GM23248 (cell line): ENCODE results near the gene SCAP. TPM values are rescaled to one million over a fixed set of nuclear protein-coding genes. Genes with fewer than 3 reads are reported as not detected.

Source experiments
- DNase-seq: peaks from one replicate; pipeline ENCODE4 v3.0.0-alpha.2; 2015
- H2AFZ ChIP-seq: fragments of 200-600 bp; sonication (generic); 2 replicates; pipeline ENCODE4 v1.6.1; 2016; ENCODE audit warnings: antibody characterized with exemption
- H3F3A ChIP-seq: fragments of 200-600 bp; sonication (generic); 2 replicates; pipeline ENCODE4 v1.6.1; 2016; ENCODE audit warnings: mild to moderate bottlenecking, antibody characterized with exemption, mixed run types; ENCODE audit not compliant: insufficient read depth
- H3K27ac ChIP-seq: fragments of 200-600 bp; sonication (generic); 2 replicates; pipeline ENCODE4 v1.5.1; 2016; ENCODE audit warnings: mild to moderate bottlenecking
- H3K27me3 ChIP-seq: fragments of 200-600 bp; sonication (generic); replicated peaks from 2 replicates; pipeline ENCODE4 v1.6.1; 2016; ENCODE audit warnings: mild to moderate bottlenecking; ENCODE audit not compliant: insufficient read depth
- H3K36me3 ChIP-seq: fragments of 200-600 bp; sonication (generic); 2 replicates; pipeline ENCODE4 v1.6.1; 2016; ENCODE audit warnings: low read depth, mild to moderate bottlenecking
- H3K4me1 ChIP-seq: fragments of 200-600 bp; sonication (generic); 2 replicates; pipeline ENCODE4 v1.6.1; 2016; ENCODE audit warnings: mild to moderate bottlenecking; ENCODE audit not compliant: insufficient read depth
- H3K4me2 ChIP-seq: fragments of 200-600 bp; sonication (generic); one replicate; pipeline ENCODE4 v1.6.1; 2016; ENCODE audit warnings: mild to moderate bottlenecking; ENCODE audit not compliant: unreplicated experiment
- H3K4me3 ChIP-seq: fragments of 200-600 bp; sonication (generic); 2 replicates; pipeline ENCODE4 v1.5.1; 2016; ENCODE audit warnings: mild to moderate bottlenecking
- H3K79me2 ChIP-seq: fragments of 200-600 bp; sonication (generic); 2 replicates; pipeline ENCODE4 v1.6.1; 2016; ENCODE audit warnings: mild to moderate bottlenecking; ENCODE audit not compliant: insufficient read depth
- H3K9ac ChIP-seq: fragments of 200-600 bp; sonication (generic); 2 replicates; pipeline ENCODE4 v1.6.1; 2016; ENCODE audit warnings: mild to moderate bottlenecking
- H3K9me2 ChIP-seq: fragments of 200-600 bp; sonication (generic); 2 replicates; pipeline ENCODE4 v1.6.1; 2016; ENCODE audit warnings: mixed run types, mild to moderate bottlenecking, moderate library complexity; ENCODE audit not compliant: insufficient read depth
- H3K9me3 ChIP-seq: fragments of 200-600 bp; sonication (generic); one replicate; pipeline ENCODE4 v1.6.1; 2017; ENCODE audit warnings: low read depth
- H4K20me1 ChIP-seq: fragments of 200-600 bp; sonication (generic); 2 replicates; pipeline ENCODE4 v1.6.0; 2016; ENCODE audit not compliant: insufficient read depth
- EZH2 ChIP-seq: fragments of 200-600 bp; sonication (generic); IDR thresholded peaks from 2 replicates; pipeline ENCODE4 v1.6.1; 2018; ENCODE audit warnings: antibody characterized with exemption, mild to moderate bottlenecking; ENCODE audit not compliant: insufficient read depth, poor library complexity, severe bottlenecking
- EZH2phosphoT487 ChIP-seq: fragments of 200-600 bp; sonication (generic); IDR thresholded peaks from 2 replicates; pipeline ENCODE4 v1.6.1; 2018; ENCODE audit warnings: antibody characterized with exemption, moderate library complexity, mild to moderate bottlenecking, low read depth; ENCODE audit not compliant: insufficient read depth
- WGBS, 2 experiments: methylation state at CpG; one replicate each; pipeline ENCODE4 v1.1.6; 2015 to 2017; ENCODE audit warnings: low lambda C conversion rate in 2 of 2, low coverage in 1 of 2; ENCODE audit errors: missing lambda C conversion rate in 2 of 2; 5-methylcytosine and 5-hydroxymethylcytosine counted together
- in situ Hi-C: fragments of 300-500 bp; cut with MboI; formaldehyde crosslinking; loops from 2 replicates; pipeline ENCODE4 v1.15.0; 2020
- polyA plus RNA-seq: library from polyadenylated mRNA; unstranded; fragments of >200 nt; fragmentation: Nextera tagmentation; extraction: Ambion mirVana; gene quantifications from 2 replicates; pipeline ENCODE4 v1.2.1, GENCODE V29; 2016
- total RNA-seq: library from RNA; depleted of rRNA; stranded (reverse); fragments of >200 nt; shearing (Covaris generic); gene quantifications from 2 replicates; pipeline ENCODE4 v1.2.3, GENCODE V29; 2014

Gene SCAP
- total and polyA plus RNA-seq, 2 experiments from 2014 or later, result 34.7 to 70.1 TPM

DNA sequence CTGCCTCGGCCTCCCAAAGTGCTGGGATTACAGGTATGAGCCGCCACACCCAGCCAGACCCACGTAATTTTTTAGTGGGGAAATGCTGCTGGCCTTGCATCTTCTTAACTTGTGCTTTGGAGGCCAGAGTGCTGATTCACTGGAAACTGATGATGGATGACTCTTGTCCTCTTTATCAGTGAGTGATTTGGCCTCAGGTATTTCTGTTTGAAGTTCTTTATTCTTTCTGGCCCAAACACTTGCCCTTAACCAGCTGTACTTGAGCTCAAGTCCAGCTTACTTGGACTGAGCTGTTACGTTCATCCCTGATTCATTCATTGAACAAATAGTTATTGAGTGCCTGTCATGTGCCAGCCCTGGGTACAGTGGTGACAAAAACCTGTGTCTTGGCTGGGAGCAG, 90.7 kb downstream of the SCAP start:
- H3K4me1 ChIP-seq, result peaks cover 6% of the 10 kb centered on the region; the same call in 1 of the 2 replicates

GRCh38 chr3:47384425-47384824, 91.3 kb downstream of the SCAP start:
- TF ChIP-seq EZH2, result no peak
- TF ChIP-seq EZH2phosphoT487, result no peak
- H3K4me1 ChIP-seq, result peaks cover 11% of the 10 kb centered on the region; the same call in 1 of the 2 replicates
- no peaks in the 10 kb centered on the region for H3K27me3 ChIP-seq
- DNase-seq, result no peak
- H3K4me3 ChIP-seq, result no peak overlapping the region
- no peaks in the 10 kb centered on the region for H3K9me3 ChIP-seq
- H3K79me2 ChIP-seq, result peaks cover 89% of the 10 kb centered on the region
- no peak overlapping the region for H3K9ac ChIP-seq
- in situ Hi-C loops, result no loop called here
- no peak overlapping the region for H3K27ac ChIP-seq
- no peak overlapping the region for H2AFZ ChIP-seq
- no peak overlapping the region for H3K4me2 ChIP-seq
- 83 to 90% methylated on average over 3 to 4 of the region's 4 CpGs for WGBS, 2 experiments
- H3K9me2 ChIP-seq, result no peaks in the 10 kb centered on the region
- no peaks in the 10 kb centered on the region; the same call in none of the 2 replicates for H4K20me1 ChIP-seq
- H3K36me3 ChIP-seq, result 0 out of 2 replicates have a peak, but pooled peaks cover 10% of the 10 kb centered on the region
- peaks cover 4% of the 10 kb centered on the region; the same call in 1 of the 2 replicates for H3F3A ChIP-seq

More for the DNA sequence above, 90.7 kb downstream of the SCAP start:
- WGBS, 2 experiments, result 96 to 99% methylated on average over 4 of the region's 4 CpGs
- in situ Hi-C loops, result no loop called here
- Histone ChIP-seq H3F3A (peaks cover 4% of the 10 kb centered on the region; the same call in 1 of the 2 replicates), H3K9me3 (no peaks in the 10 kb centered on the region), H4K20me1 (no peaks in the 10 kb centered on the region; the same call in none of the 2 replicates), H3K9ac (no peak overlapping the region), H3K27ac (no peak overlapping the region), H3K27me3 (no peaks in the 10 kb centered on the region), H3K4me3 (no peak overlapping the region), H2AFZ (no peak overlapping the region), H3K36me3 (0 out of 2 replicates have a peak, but pooled peaks cover 10% of the 10 kb centered on the region), H3K9me2 (no peaks in the 10 kb centered on the region), H3K4me2 (no peak overlapping the region), H3K79me2 (peaks cover 89% of the 10 kb centered on the region)
- DNase-seq, result no peak
- TF ChIP-seq EZH2 (no peak), EZH2phosphoT487 (no peak)

DNA sequence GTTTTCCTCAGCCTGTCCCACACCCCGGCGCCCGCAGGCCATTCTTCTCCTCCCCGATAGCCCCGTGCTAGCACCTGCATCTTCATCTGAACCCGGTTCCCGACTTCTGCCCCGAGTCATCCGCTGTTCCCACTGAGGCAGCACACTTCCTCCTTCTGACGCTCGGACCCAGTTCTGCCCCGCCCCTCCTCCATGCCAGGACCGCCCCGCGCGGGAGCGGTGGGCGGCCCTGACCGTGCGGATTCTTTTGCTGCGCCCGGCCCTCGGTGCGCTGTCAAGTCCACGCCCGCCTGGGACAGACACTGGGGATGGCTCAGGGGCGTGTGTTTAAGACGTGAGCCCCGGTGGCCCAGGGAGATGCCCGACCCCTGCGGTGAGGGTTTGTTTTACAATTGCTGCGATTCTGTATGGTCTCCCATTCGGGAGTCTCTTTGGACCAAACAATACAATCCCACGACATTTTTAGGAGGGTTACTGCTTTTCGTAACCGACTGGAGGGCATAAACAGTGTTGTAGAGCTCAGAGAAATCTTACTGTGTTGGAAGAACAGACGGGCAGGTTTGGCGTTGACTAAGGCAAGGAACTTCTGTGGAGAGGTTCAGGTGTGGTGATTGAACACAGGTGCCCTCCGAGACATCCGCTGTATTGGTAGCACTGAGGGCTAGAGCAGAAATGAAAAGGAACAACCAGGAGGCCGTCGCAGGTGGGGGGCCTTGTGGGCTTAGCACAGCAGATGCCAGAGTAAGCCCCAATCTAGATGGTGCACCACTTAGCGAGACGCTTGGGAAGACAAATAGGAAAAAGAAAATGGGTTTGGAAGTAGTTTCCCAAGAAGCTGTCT, 94.2 kb downstream of the SCAP start:
- H3F3A ChIP-seq, result no peaks in the 10 kb centered on the region; the same call in 1 of the 2 replicates
- no peaks in the 10 kb centered on the region for H3K27me3 ChIP-seq
- no peaks in the 10 kb centered on the region for H3K9me2 ChIP-seq
- H3K4me2 ChIP-seq, result peak overlapping the region; percentile 94
- H3K79me2 ChIP-seq, result peaks cover 67% of the 10 kb centered on the region
- in situ Hi-C loops, result no loop called here
- H3K27ac ChIP-seq, result peak overlapping the region; percentile 96
- H3K9me3 ChIP-seq, result no peaks in the 10 kb centered on the region
- H3K4me1 ChIP-seq, result peaks cover 12% of the 10 kb centered on the region; the same call in 1 of the 2 replicates
- WGBS, 2 experiments, result 1 to 4% methylated on average over 30 to 44 of the region's 44 CpGs
- peak overlapping the region; percentile 54 for H2AFZ ChIP-seq
- peak; percentile 97 for DNase-seq
- H4K20me1 ChIP-seq, result no peaks in the 10 kb centered on the region; the same call in 1 of the 2 replicates
- no peak for TF ChIP-seq EZH2phosphoT487
- no peak for TF ChIP-seq EZH2
- H3K36me3 ChIP-seq, result no peaks in the 10 kb centered on the region
- H3K4me3 ChIP-seq, result peak overlapping the region; percentile 85
- peak overlapping the region; percentile 97 for H3K9ac ChIP-seq

DNA sequence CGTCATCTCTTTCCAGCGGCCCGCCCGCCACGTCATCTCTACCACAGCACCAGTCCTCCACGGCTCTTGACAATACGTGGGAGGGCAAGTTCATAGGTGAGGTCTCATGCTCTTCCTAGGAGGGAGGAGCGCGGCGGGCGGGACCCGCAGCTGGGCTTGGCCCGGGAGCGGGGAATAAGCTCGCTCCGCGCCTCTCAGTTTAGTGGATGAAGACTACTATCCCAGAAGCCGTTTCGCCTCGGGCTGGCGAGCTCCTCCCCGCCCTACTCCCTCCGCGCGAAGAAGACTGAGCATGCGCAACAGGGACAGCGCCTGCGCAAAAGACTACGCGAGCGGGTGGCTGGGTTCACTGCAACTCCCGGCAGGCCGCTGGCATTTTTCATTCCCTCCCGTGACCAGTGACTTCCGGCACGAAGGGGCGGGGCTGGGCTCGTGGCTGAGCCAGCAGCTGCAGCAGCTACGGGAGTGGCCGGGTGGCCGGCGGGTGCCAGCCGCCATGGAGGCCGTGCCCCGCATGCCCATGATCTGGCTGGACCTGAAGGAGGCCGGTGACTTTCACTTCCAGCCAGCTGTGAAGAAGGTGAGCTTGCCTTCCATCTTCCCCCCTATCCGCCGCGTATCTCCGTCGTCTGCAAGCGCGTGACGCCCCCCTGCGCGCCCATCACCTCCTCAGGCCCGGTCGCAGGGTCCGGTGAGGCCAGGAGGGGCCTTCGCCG, 95.0 kb downstream of the SCAP start, which contains the start of gene PTPN23:
TSS of gene PTPN23 (plus strand) at position 421 of the 716 bp plus-strand sequence. CDS start at position 497, 76 bp downstream.
- no peaks in the 10 kb centered on the region for H3K9me2 ChIP-seq
- peaks cover 12% of the 10 kb centered on the region; the same call in 1 of the 2 replicates for H3K4me1 ChIP-seq
- peak within 1 kb of the TSS; percentile 85 for H3K4me3 ChIP-seq
- H3K27me3 ChIP-seq, result no peaks in the 10 kb centered on the region
- peak within 1 kb of the TSS; percentile 99 for H3K4me2 ChIP-seq
- H3K27ac ChIP-seq, result peak within 1 kb of the TSS; percentile 96
- H4K20me1 ChIP-seq, result no peaks in the 10 kb centered on the region; the same call in 1 of the 2 replicates
- no peaks in the 10 kb centered on the region; the same call in 1 of the 2 replicates for H3F3A ChIP-seq
- H2AFZ ChIP-seq, result peak within 1 kb of the TSS; percentile 79
- no peak for TF ChIP-seq EZH2phosphoT487
- no peak for TF ChIP-seq EZH2
- peaks cover 59% of the 10 kb centered on the region for H3K79me2 ChIP-seq
- no peaks in the 10 kb centered on the region for H3K36me3 ChIP-seq
- 0 to 1% methylated on average over 55 to 61 of the region's 61 CpGs for WGBS, 2 experiments
- H3K9ac ChIP-seq, result peak within 1 kb of the TSS; percentile 97
- no peaks in the 10 kb centered on the region for H3K9me3 ChIP-seq
- DNase-seq, result peak; percentile 99
- in situ Hi-C loops, result no loop called here
